Measurements from ENCODE around the gene PELO.

Gene PELO

GRCh38 chr5:52784737-52785136 lies 3.0 kb upstream of the PELO start:
- TF ChIP-seq MYC (IDR thresholded peaks at IDR 0.05; ENCODE audit: low read depth, low read length): no peak
- TF ChIP-seq POLR2A (IDR thresholded peaks at IDR 0.05; ENCODE audit: extremely low read depth, insufficient read length): no peak
- no peak for TF ChIP-seq MAX (IDR thresholded peaks at IDR 0.05; ENCODE audit: low read depth, low read length)
- TF ChIP-seq CTCF (IDR thresholded peaks at IDR 0.05; ENCODE audit: low read depth, low read length): no peak
- no peak overlapping the region for H3K4me3 ChIP-seq (ENCODE audit: low read depth, low read length)
- peak; percentile 62 for DNase-seq (ENCODE audit: low read depth)

DNA sequence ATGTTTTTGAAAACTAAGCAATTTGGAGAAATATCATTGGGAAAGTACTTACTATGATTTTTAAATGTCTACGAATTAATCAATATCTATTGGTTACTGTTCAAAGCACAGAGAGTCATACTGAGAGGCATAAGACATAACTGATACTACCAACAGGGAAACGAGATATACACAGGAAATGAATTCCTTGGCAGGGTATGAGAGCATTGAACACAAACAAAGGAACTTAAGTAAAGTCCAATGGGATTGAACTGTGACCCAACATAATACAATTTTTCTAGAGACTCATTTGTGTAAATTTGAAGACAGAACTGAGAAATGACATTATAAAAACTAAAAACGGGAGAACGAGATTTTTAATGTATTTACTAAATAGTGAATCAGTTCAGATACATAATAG lies 1.3 kb upstream of the PELO start:
- no peak for DNase-seq (ENCODE audit: low read depth)
- no peak overlapping the region for H3K4me3 ChIP-seq (ENCODE audit: low read depth, low read length)
- TF ChIP-seq MAX (IDR thresholded peaks at IDR 0.05; ENCODE audit: low read depth, low read length) (no peak), CTCF (IDR thresholded peaks at IDR 0.05; ENCODE audit: low read depth, low read length) (no peak), POLR2A (IDR thresholded peaks at IDR 0.05; ENCODE audit: extremely low read depth, insufficient read length) (no peak), MYC (IDR thresholded peaks at IDR 0.05; ENCODE audit: low read depth, low read length) (no peak)

DNA sequence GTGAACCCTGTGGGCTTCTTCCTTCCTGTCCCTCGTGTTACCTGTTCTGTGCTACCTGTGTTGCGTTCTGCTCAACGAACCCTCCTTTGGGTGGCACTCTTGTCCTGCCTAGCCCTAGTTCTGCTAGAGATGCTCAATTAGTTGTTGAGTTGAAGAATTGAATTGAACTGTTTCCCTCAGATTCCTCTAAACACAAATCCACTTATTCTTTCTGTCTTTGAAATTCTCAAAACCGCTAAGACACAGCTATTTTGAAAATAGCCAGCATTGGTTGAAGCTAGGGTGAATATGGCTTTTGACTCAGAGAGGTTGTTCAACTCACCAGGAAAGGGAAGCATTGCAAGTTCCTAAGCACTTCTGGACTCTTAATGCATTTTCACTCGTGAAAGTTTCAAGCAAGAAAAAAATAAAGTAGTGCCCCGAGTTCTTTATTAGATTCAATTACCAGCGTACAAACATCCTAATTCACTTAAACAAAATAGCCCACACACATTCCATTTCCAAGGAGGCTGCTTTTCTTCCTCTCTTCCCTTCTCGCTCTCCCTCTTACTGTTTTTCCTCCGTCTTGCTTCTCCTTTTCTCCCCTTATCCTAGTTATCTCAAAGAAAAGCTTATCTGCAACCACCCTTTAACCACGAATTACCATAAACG lies 642 bp upstream of the PELO start:
- DNase-seq (ENCODE audit: low read depth): peak; percentile 11
- TF ChIP-seq MYC (IDR thresholded peaks at IDR 0.05; ENCODE audit: low read depth, low read length): no peak
- TF ChIP-seq CTCF (IDR thresholded peaks at IDR 0.05; ENCODE audit: low read depth, low read length): no peak
- no peak for TF ChIP-seq POLR2A (IDR thresholded peaks at IDR 0.05; ENCODE audit: extremely low read depth, insufficient read length)
- no peak for TF ChIP-seq MAX (IDR thresholded peaks at IDR 0.05; ENCODE audit: low read depth, low read length)
- peak overlapping the region; percentile 47 for H3K4me3 ChIP-seq (ENCODE audit: low read depth, low read length)

DNA sequence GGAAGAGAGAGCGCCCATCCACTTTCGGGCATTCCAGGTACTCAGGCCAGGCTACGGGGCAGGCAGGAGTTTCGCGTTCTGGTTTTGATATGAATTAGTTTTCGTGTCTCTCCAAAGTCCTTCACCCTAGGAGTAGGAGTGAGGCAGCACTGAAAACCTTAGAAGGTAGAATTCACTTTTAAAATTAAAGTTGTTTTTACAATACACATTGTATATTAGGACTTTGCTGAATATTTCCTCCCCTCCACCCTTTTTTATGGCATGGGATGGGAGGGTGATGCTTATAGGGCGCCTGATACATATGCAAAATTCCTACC lies 747 bp downstream of the PELO start:
- no peak for DNase-seq (ENCODE audit: low read depth)
- no peak for TF ChIP-seq POLR2A (IDR thresholded peaks at IDR 0.05; ENCODE audit: extremely low read depth, insufficient read length)
- no peak for TF ChIP-seq CTCF (IDR thresholded peaks at IDR 0.05; ENCODE audit: low read depth, low read length)
- no peak for TF ChIP-seq MYC (IDR thresholded peaks at IDR 0.05; ENCODE audit: low read depth, low read length)
- no peak for TF ChIP-seq MAX (IDR thresholded peaks at IDR 0.05; ENCODE audit: low read depth, low read length)
- H3K4me3 ChIP-seq (ENCODE audit: low read depth, low read length): no peak overlapping the region

- H3K4me3 ChIP-seq (ENCODE audit: low read depth, low read length): no peak overlapping the region
- TF ChIP-seq MYC (IDR thresholded peaks at IDR 0.05; ENCODE audit: low read depth, low read length) (no peak), CTCF (IDR thresholded peaks at IDR 0.05; ENCODE audit: low read depth, low read length) (no peak), POLR2A (IDR thresholded peaks at IDR 0.05; ENCODE audit: extremely low read depth, insufficient read length) (no peak), MAX (IDR thresholded peaks at IDR 0.05; ENCODE audit: low read depth, low read length) (no peak)
- no peak for DNase-seq (ENCODE audit: low read depth)
Observed at GRCh38 chr5:52789378-52789777, 1.7 kb downstream of the PELO start.
